Neuronal stem cell (in vitro differentiated cells): ENCODE data around the gene UGT1A7.

ENCODE experiments used
- DNase-seq: peaks from one replicate; pipeline ENCODE4 v3.0.0-alpha.2; 2013; ENCODE audit warnings: low spot score
- H2AFZ ChIP-seq: one replicate; pipeline ENCODE4 v1.6.1; 2013; ENCODE audit warnings: mild to moderate bottlenecking, low read length, inconsistent platforms
- H2AK5ac ChIP-seq: 2 replicates; pipeline ENCODE4 v1.6.1; 2013; ENCODE audit warnings: low read depth, mild to moderate bottlenecking, inconsistent platforms, low read length, moderate library complexity, mixed read lengths
- H2BK120ac ChIP-seq: 2 replicates; pipeline ENCODE4 v1.6.1; 2013; ENCODE audit warnings: low read depth, mild to moderate bottlenecking, inconsistent platforms, low read length, moderate library complexity, mixed read lengths
- H2BK12ac ChIP-seq: one replicate; pipeline ENCODE4 v1.6.1; 2013; ENCODE audit warnings: low read length, inconsistent platforms
- H2BK15ac ChIP-seq: 2 replicates; pipeline ENCODE4 v1.6.1; 2013; ENCODE audit warnings: mild to moderate bottlenecking, low read length, inconsistent platforms, mixed read lengths
- H2BK5ac ChIP-seq: one replicate; pipeline ENCODE4 v1.6.1; 2013; ENCODE audit warnings: inconsistent platforms, mild to moderate bottlenecking, low read length, moderate library complexity
- H3K14ac ChIP-seq: one replicate; pipeline ENCODE4 v1.6.1; 2013; ENCODE audit warnings: low read length, inconsistent platforms
- H3K18ac ChIP-seq: 2 replicates; pipeline ENCODE4 v1.6.1; 2013; ENCODE audit warnings: low read length, inconsistent platforms
- H3K23ac ChIP-seq: 2 replicates; pipeline ENCODE4 v1.6.1; 2013; ENCODE audit warnings: low read depth, mild to moderate bottlenecking, mixed read lengths, low read length, inconsistent platforms; ENCODE audit not compliant: poor library complexity
- H3K27ac ChIP-seq: replicated peaks from 3 replicates; pipeline ENCODE4 v1.5.1; 2013; ENCODE audit warnings: low read length, inconsistent platforms
- H3K27me3 ChIP-seq, 3 experiments: 2 replicates each; pipeline ENCODE4 v1.6.1; 2013; ENCODE audit warnings: low read length in 3 of 3, mild to moderate bottlenecking in 2 of 3, inconsistent platforms in 1 of 3, low read depth in 1 of 3, mixed read lengths in 1 of 3, moderate library complexity in 1 of 3; ENCODE audit not compliant: control insufficient read depth in 3 of 3, insufficient read depth in 3 of 3
- H3K36me3 ChIP-seq, 2 donors: replicated peaks in 1 of 2; 2 replicates each; pipeline ENCODE4 v1.6.1; 2013; ENCODE audit warnings: low read length in 2 of 2; ENCODE audit not compliant: control insufficient read depth in 2 of 2, insufficient read depth in 2 of 2
- H3K4ac ChIP-seq: 2 replicates; pipeline ENCODE4 v1.6.1; 2013; ENCODE audit warnings: inconsistent platforms, mild to moderate bottlenecking, low read length, moderate library complexity
- H3K4me1 ChIP-seq, 2 donors: 1 replicate in 1 of 2; 2 replicates in 1 of 2; pipeline ENCODE4 v1.6.1; 2013; ENCODE audit warnings: low read length in 2 of 2, low read depth in 1 of 2; ENCODE audit not compliant: control insufficient read depth in 2 of 2, insufficient read depth in 1 of 2
- H3K4me2 ChIP-seq: one replicate; pipeline ENCODE4 v1.6.1; 2013; ENCODE audit warnings: mild to moderate bottlenecking, low read length, inconsistent platforms; ENCODE audit not compliant: insufficient read depth, poor library complexity, severe bottlenecking
- H3K4me3 ChIP-seq, 2 donors: 2 replicates each; pipeline ENCODE4 v1.5.1; 2013; ENCODE audit warnings: low read length in 2 of 2, mild to moderate bottlenecking in 2 of 2, inconsistent platforms in 1 of 2, moderate library complexity in 1 of 2
- H3K79me1 ChIP-seq: one replicate; pipeline ENCODE4 v1.6.1; 2013; ENCODE audit warnings: low read depth, mild to moderate bottlenecking, inconsistent platforms, low read length, moderate library complexity
- H3K9ac ChIP-seq: one replicate; pipeline ENCODE4 v1.6.1; 2013; ENCODE audit warnings: mild to moderate bottlenecking, low read depth, low read length, inconsistent platforms; ENCODE audit not compliant: poor library complexity
- H3K9me3 ChIP-seq, 2 donors: replicated peaks in 1 of 2; 2 replicates each; pipeline versions ENCODE3 to v1.6.1; 2013; ENCODE audit warnings: low read length in 2 of 2, mild to moderate bottlenecking in 2 of 2, inconsistent platforms in 1 of 2, low read depth in 1 of 2, mixed read lengths in 1 of 2, moderate library complexity in 1 of 2; ENCODE audit not compliant: control insufficient read depth in 2 of 2, insufficient read depth in 1 of 2
- H4K8ac ChIP-seq: one replicate; pipeline ENCODE4 v1.6.1; 2013; ENCODE audit warnings: low read depth, mild to moderate bottlenecking, inconsistent platforms, low read length, moderate library complexity
- H4K91ac ChIP-seq: one replicate; pipeline ENCODE4 v1.6.1; 2013; ENCODE audit warnings: low read length, low read depth, mild to moderate bottlenecking, inconsistent platforms; ENCODE audit not compliant: poor library complexity
- WGBS, 2 donors: extraction: QIAGEN DNeasy Blood & Tissue Kit; methylation state at CpG; one replicate each; pipeline ENCODE4 v1.1.7; 2013; ENCODE audit warnings: missing lambda C conversion rate in 2 of 2, mixed read lengths in 1 of 2; ENCODE audit not compliant: insufficient read length in 2 of 2, insufficient replicate concordance in 1 of 2; ENCODE audit errors: extremely low coverage in 2 of 2; 5-methylcytosine and 5-hydroxymethylcytosine counted together

The UGT1A7 gene

GRCh38 chr2:233760043-233760442, 78.3 kb downstream of the UGT1A7 start, which contains the start of gene UGT1A1:
Gene UGT1A1 (plus strand): TSS chr2:233760270. CDS start chr2:233760288, 18 bp downstream.
- no CpG with 5 or more reads among the region's 6 CpGs for WGBS, 2 donors
- Histone ChIP-seq H2BK15ac (no peak within 1 kb of the TSS), H3K4me3 (no peak within 1 kb of the TSS), H3K23ac (no peak within 1 kb of the TSS), H3K9ac (no peak within 1 kb of the TSS), H3K4me2 (no peak within 1 kb of the TSS), H3K36me3 (no peaks in the 10 kb centered on the region), H3K27ac (no peak within 1 kb of the TSS), H2BK12ac (no peak within 1 kb of the TSS), H4K8ac (no peak within 1 kb of the TSS), H3K18ac (peak within 1 kb of the TSS; percentile 67), H3K4ac (peak within 1 kb of the TSS; percentile 40), H3K14ac (no peak within 1 kb of the TSS), H2BK120ac (no peak within 1 kb of the TSS), H3K9me3 (peaks cover 0 to under 1% of the 10 kb centered on the region in 2 donors), H2AFZ (peak within 1 kb of the TSS; percentile 6), H2AK5ac (no peak within 1 kb of the TSS), H3K4me1 (no peaks in the 10 kb centered on the region), H3K27me3 (no peaks in the 10 kb centered on the region), H3K79me1 (no peaks in the 10 kb centered on the region), H2BK5ac (peak within 1 kb of the TSS; percentile 18), H4K91ac (no peak within 1 kb of the TSS)
- DNase-seq, result no peak

- Histone ChIP-seq H2BK5ac (no peak overlapping the region), H4K91ac (no peak overlapping the region), H3K36me3 (no peaks in the 10 kb centered on the region), H3K4me3 (no peak overlapping the region), H4K8ac (no peak overlapping the region), H3K18ac (no peak overlapping the region), H2BK12ac (no peak overlapping the region), H2AK5ac (no peak overlapping the region), H3K4me2 (no peak overlapping the region), H3K27ac (no peak overlapping the region), H3K9ac (no peak overlapping the region), H3K27me3 (no peaks in the 10 kb centered on the region), H2BK120ac (no peak overlapping the region), H3K4ac (no peak overlapping the region), H3K79me1 (no peaks in the 10 kb centered on the region), H3K9me3 (no peaks in the 10 kb centered on the region), H3K14ac (no peak overlapping the region), H3K23ac (no peak overlapping the region), H2BK15ac (no peak overlapping the region), H3K4me1 (no peaks in the 10 kb centered on the region), H2AFZ (no peak overlapping the region)
- WGBS, 2 donors, result no CpG with 5 or more reads among the region's 4 CpGs
- no peak for DNase-seq
Measured at GRCh38 chr2:233761040-233761769, 79.5 kb downstream of the UGT1A7 start.

GRCh38 chr2:233764264-233764663, 82.6 kb downstream of the UGT1A7 start:
- no peak overlapping the region for H3K9ac ChIP-seq
- H2BK12ac ChIP-seq, result no peak overlapping the region
- H2AK5ac ChIP-seq, result no peak overlapping the region
- H2BK120ac ChIP-seq, result no peak overlapping the region
- H3K27ac ChIP-seq, result no peak overlapping the region
- no peaks in the 10 kb centered on the region for H3K27me3 ChIP-seq
- H3K9me3 ChIP-seq, result peaks cover under 1 to 5% of the 10 kb centered on the region in 2 donors
- WGBS, 2 donors, result no CpG with 5 or more reads among the region's 7 CpGs
- H3K79me1 ChIP-seq, result no peaks in the 10 kb centered on the region
- no peak overlapping the region for H3K4me3 ChIP-seq
- H3K18ac ChIP-seq, result no peak overlapping the region
- H3K14ac ChIP-seq, result no peak overlapping the region
- H2AFZ ChIP-seq, result no peak overlapping the region
- H2BK15ac ChIP-seq, result no peak overlapping the region
- H3K4me2 ChIP-seq, result no peak overlapping the region
- no peak overlapping the region for H4K8ac ChIP-seq
- H3K4ac ChIP-seq, result no peak overlapping the region
- peaks cover 3 to 6% of the 10 kb centered on the region in 2 donors for H3K4me1 ChIP-seq
- H4K91ac ChIP-seq, result no peak overlapping the region
- no peaks in the 10 kb centered on the region for H3K36me3 ChIP-seq
- no peak for DNase-seq
- no peak overlapping the region for H3K23ac ChIP-seq
- H2BK5ac ChIP-seq, result no peak overlapping the region

- Histone ChIP-seq H3K14ac (no peak overlapping the region), H3K23ac (no peak overlapping the region), H3K27ac (no peak overlapping the region), H3K4ac (no peak overlapping the region), H2BK15ac (no peak overlapping the region), H3K9ac (no peak overlapping the region), H3K27me3 (no peaks in the 10 kb centered on the region), H3K18ac (no peak overlapping the region), H4K91ac (no peak overlapping the region), H3K4me2 (no peak overlapping the region), H3K9me3 (peaks cover 2 to 9% of the 10 kb centered on the region in 2 donors), H2AFZ (no peak overlapping the region), H3K36me3 (no peaks in the 10 kb centered on the region), H2BK12ac (no peak overlapping the region), H3K79me1 (no peaks in the 10 kb centered on the region), H3K4me1 (peaks cover 3 to 6% of the 10 kb centered on the region in 2 donors), H2AK5ac (no peak overlapping the region), H3K4me3 (no peak overlapping the region), H2BK120ac (no peak overlapping the region), H2BK5ac (no peak overlapping the region), H4K8ac (no peak overlapping the region)
- WGBS, 2 donors, result no CpG with 5 or more reads among the region's 3 CpGs
- DNase-seq, result no peak
Measured at GRCh38 chr2:233764761-233765160, 83.1 kb downstream of the UGT1A7 start.
